Measurements from ENCODE around the gene SLC13A4.
"Not testable (repeated sequence)": the region's sequence is repeated elsewhere in the genome, so short reads cannot be mapped to it uniquely, and the experiment has no call there.

SLC13A4 gene

DNA sequence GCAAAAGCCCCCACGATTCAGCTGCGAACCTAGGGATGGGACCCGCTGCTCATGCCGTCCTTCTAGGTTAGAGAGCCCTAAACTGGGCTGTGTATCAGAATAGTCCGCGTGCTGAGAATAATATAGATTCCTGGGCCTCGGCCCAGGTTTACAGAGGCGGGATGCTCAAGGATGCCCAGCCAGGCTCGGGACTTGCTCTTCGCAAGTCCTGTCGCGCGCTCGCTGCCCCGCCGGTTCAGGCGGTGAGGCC is 65.9 kb downstream of the SLC13A4 start:
- no peak for DNase-seq (ENCODE audit: low read depth)

DNA sequence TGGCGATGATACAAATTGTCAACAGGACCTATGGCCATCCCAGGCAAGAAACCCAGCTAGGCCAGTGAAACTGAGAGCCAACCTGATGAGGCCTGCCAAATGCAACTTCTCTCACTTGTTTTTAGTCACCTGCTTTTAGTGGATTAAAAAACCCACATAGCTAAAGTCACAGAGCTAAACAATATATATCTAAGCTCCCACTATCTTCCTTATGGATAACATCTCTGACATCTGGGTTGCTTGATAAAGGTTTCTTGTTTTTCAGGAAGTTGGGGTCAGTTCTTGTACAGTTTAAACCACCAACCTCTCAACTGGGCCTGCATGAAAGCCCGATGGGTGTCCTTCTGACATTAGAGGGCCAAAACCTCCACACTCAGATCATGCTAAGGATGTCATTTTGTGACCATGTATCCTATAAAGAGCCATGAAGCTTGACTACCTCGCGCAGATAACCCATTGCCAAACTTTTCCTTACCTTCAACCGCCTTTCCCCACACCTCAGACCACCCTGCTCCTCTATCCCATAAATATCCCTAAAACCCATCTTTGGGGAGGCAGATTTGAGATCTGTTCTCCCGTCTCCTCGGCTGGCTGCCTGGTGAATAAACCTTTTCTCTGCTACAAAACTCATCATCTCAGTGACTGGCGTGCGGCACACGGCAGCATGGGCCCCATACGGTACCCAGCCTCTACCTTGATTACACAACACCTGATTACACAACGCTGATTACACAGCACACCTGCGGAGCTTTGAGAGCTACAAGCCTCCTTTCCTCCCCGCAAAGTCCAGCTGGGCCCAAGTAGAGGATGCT is 66.5 kb downstream of the SLC13A4 start:
- DNase-seq (ENCODE audit: low read depth), result no peak

DNA sequence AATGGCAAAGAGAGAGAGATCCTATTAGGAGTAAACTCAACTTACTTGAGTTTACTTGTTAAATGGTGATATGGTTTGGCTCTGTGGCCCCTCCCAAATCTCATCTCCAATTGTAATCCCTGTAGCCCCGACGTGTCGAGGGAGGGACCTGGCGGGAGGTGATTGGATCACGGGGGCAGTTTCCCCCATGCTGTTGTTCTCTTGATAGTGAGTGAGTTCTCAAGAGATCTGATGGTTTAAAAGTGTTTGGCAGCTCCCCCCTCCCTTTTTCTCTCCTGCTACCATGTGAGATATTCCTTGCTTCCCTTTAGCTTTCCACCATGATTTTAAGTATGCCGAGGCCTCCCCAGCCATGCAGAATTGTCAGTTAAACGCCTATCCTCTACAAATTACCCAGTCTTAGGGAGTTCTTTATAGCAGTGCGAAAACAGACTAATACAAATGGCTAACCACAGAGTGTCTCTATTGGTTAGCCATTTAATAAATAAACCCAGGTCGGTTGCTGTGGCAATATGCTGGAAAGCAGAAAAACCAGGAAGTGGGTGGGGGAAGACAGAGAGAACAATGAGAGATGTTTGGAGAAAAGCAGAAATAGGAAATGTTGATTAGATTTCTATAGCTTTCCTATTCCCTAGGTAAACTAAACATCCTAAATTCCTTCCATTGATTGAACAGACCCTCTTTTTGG is 68.7 kb downstream of the SLC13A4 start:
- no peak for DNase-seq (ENCODE audit: low read depth)

DNA sequence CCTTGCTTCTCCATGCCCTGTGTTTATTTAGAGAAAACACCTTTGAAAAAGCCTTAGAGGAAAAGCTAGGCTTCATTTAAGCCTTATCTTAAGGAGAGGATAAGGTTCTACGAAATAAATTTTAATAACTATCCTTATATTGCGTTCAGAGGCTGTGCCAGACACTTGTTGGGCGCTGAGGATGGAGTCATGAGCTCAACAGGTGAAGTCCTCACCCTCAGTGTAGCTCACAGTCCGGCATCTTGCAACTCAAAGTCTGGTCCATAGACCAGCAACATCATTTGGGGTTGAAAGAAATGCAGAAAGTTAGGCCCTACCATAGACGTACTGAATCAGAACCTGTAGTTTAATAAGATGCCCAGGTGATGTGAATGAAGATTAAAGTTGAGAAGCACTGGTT is 69.4 kb downstream of the SLC13A4 start:
- no peak for DNase-seq (ENCODE audit: low read depth)

DNA sequence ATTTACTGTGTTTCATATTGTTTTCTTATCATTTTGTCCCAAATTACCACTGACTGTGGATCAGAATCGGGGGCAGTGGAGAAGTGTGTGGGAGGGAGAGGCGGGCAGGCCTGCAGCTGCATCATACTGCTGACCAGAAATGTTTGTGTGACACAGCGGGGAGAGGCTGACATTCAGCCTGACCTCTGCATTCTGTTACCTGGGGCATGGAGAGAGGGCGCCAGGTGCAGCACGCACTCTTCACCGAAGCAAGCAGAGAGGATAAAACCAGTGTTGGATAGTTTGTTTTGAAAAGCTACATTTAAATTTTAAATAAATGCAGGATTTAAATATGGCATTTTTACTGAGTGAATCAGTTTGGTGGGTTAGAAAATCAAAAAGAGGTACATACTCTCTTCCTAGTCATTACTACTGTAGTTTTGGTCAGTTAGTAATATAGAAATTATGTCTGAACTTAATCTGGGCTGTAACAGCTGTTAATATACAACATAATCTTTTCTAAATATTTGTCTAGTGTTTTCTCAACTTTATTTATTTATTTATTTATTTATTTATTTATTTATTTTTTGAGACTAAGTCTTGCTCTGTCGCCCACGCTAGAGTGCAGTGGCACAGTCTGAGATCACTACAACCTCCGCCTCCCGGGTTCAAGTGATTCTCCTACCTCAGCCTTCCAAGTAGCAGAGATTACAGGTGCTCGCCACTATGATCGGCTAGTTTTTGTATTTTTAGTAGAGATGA is 74.5 kb downstream of the SLC13A4 start:
- DNase-seq (ENCODE audit: low read depth), result no peak

DNA sequence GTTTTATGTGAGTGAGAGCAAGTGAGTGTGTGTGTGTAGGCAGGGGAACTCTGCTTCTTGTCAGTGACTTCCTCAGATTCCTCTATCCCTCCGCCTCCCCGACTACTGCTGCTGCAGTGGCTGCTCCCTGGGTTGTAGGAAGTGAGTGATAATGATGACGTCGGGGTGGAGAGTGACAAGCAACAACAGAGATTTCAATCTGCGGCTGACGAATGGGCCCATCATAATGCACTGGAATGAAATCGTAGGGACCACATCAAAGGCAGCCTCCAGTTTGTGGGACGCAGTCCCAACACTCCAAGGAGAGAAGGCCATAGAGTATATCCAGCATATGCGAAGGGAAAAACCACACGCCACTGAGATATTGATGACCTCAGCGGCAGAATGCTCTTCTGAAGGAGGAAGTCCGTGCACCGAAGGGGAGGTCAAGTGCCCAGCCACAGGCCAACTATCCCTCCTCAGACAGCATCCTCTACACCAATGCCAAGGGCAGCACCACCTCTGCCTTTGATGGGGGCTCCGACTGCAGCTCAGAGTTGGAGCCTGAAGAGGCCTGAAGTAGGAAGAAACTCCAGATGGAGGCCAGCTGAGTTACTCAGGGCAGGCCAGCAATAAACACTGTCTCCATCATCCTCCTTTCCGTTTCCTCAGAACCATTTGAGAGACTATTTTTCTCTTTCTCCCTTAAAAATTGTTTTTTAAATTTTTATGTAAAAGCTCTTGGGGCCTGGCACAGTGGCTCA is 77.0 kb downstream of the SLC13A4 start:
- DNase-seq (ENCODE audit: low read depth), result no peak

DNA sequence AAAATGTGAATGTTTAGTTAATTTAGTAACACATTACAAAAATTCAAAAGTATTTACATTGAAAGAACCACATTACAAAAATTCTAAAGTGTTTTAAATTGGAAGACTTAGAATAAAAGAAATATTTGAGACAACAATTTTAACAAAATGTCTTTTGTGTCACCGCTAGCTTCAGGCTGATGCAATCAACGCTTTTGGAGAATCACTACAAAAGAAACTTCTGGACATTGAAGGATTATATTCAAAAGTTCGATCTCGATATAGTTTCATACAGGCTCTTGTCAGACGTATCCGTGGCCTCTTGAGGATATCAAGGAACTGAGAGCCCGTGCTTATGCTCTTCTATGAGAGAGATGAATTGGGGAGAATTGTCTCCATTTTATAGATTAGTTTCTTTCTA is 79.8 kb downstream of the SLC13A4 start:
- no peak for DNase-seq (ENCODE audit: low read depth)

DNA sequence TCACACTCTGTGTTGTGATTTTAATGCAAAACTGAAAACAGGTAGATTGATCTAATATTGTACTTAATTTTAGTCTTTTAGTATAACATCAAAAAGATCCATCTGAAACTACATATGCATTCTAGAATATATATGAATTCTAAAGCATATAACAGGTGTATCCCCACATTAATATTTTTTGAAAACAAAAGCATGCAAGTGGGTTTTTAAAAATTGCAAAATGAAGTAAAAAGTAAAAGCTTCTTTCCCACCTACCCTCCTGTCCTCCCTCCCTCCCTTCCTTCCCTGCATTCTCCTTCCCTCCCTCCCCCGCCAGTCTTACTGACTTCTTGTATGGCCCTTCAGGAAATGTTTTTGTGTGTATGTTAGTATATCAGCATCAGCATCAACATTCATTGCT is 80.2 kb downstream of the SLC13A4 start:
- DNase-seq (ENCODE audit: low read depth), result no peak

DNA sequence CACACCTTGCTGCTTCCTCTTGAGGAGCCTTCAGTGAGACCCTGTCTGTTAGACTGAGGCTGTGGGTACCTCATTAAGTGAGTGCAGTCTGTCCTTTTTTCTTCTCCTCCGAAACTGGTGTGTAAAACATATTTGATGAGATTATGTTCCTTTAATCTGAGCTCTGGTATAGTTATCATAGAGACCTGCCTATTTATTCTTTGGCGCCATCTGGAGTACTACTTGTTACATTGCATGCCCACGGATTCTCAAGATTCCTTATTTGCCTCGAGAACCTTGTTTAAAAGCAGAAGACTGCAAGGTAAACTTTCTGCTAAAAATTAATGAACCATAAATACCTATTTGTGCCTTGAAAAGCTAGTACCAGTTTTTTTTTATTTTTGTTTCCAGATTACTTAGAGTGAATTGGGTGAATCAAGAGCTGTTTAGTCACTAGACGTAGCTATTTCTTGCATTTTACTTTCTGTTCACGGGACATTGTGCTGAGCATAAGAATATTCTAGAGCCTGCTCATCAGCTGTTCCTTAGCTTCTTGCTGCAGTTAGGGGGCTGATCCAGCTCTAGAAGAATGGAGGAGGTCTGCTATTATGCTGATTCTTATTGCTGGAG is 82.6 kb downstream of the SLC13A4 start:
- no peak for DNase-seq (ENCODE audit: low read depth)

DNA sequence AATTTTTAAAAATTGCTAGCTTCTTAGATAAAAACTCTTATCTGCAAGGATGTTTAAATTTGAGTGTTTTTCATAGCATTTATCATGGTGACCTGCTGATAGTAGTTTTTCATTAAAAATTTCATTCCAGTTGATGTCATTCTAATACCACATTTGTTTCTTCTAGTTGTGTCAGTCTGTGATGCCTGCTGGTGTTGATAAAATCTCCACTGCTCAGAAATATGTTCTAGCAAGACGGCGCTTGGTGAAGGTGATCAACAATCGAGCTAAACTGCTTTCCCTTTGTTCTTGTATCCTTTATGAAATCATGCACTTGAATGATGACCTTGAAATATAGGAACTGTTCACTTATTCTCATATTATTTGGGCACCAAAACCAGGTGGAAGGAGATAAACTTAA is 83.3 kb downstream of the SLC13A4 start:
- DNase-seq (ENCODE audit: low read depth), result no peak

DNA sequence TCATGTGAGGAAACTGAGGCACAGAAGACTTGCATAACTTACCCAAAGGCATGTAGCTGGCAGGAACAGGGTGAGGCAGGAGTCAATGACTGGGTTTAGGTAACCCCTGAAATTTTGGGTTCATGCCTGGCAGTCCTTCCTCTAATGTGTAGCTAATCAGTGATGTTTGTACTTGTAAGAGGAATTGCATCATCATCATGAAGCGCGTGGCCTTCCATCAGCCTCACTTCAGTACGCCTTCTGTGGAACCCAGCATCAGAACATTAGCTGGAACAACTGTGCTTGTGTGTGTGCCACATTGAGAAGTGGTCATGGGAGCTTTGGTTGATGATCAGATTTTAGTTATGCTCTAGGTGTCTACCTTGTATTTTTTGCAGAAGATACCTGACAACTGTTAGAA is 83.8 kb downstream of the SLC13A4 start:
- no peak for DNase-seq (ENCODE audit: low read depth)

DNA sequence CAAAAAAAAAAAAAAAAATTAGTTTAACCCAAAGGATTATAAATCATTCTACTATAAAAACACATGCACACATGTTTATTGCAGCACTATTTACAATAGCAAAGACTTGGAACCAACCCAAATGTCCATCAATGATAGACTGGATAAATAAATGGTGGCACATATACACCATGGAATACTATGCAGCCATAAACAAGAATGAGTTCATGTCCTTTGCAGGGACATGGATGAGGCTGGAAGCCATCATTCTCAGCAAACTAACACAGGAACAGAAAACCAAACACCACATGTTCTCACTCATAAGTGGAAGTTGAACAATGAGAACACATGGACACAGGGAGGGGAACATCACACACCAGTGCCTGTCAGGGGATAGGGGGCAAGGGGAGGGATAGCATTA is 88.3 kb downstream of the SLC13A4 start:
- not testable (repeated sequence) for DNase-seq (ENCODE audit: low read depth)

DNA sequence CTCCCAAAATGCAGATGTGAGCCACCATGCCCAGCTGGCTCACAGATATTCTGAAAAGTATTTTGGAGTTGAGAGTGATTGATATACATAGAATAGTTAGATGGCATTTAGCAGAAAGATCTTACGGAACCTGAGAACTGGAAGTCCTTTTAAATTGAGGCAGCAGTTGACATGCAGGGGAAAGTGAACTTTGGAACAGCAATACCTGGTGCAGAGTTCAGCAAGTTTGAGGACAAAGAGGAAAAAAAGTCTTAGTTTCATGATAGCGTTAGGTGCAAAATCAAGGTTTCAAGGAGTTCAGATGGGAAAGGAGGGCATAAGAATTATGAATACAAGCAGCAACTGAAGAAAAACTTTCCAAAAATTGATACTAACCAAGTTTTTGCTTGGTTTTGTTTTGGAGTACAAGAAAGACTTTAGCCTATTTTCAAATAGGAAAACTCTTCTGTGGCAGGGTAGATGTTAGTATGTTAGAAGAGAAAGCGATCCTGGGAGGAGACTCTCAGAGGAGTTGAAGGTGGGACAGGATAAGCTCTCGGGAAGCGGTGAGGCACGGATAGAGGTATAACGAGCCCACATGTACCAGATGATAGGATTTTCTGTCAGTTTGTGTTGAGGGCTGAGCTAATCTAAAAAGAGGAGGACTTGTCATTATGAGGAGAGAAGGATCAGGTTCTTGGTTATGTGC is 93.7 kb downstream of the SLC13A4 start:
- no peak for DNase-seq (ENCODE audit: low read depth)
